Loucy (cell line): ENCODE data around the gene SLC39A5.

ENCODE experiments used
- H2AFZ ChIP-seq: fragments of 200-600 bp; sonication (generic); 2 replicates; pipeline ENCODE4 v1.6.0; 2016; ENCODE audit warnings: antibody characterized with exemption, mild to moderate bottlenecking, low read length, moderate library complexity
- H3F3A ChIP-seq: fragments of 200-600 bp; 2 replicates; pipeline ENCODE4 v1.6.0; 2016; ENCODE audit warnings: antibody characterized with exemption, low read depth, mild to moderate bottlenecking
- H3K27me3 ChIP-seq: fragments of 200-600 bp; sonication (generic); 2 replicates; pipeline ENCODE4 v1.6.1; 2014; ENCODE audit warnings: low read length, mild to moderate bottlenecking; ENCODE audit not compliant: insufficient read depth, poor library complexity, severe bottlenecking
- H3K36me3 ChIP-seq: fragments of 200-600 bp; sonication (generic); 2 replicates; pipeline ENCODE4 v1.6.1; 2016; ENCODE audit warnings: low read length; ENCODE audit not compliant: insufficient read depth
- H3K4me1 ChIP-seq: fragments of 200-600 bp; sonication (generic); 2 replicates; pipeline ENCODE4 v1.5.1; 2014; ENCODE audit warnings: low read length, mild to moderate bottlenecking; ENCODE audit not compliant: insufficient read depth, poor library complexity, severe bottlenecking
- H3K4me2 ChIP-seq: fragments of 200-600 bp; sonication (generic); 2 replicates; pipeline ENCODE4 v1.6.0; 2014; ENCODE audit warnings: antibody characterized with exemption, low read length, low read depth, mild to moderate bottlenecking; ENCODE audit not compliant: poor library complexity, severe bottlenecking
- H3K4me3 ChIP-seq: fragments of 200-600 bp; sonication (generic); 2 replicates; pipeline ENCODE4 v1.5.1; 2014; ENCODE audit warnings: low read length, mild to moderate bottlenecking, mixed read lengths; ENCODE audit not compliant: poor library complexity, severe bottlenecking
- H3K79me2 ChIP-seq: fragments of 200-600 bp; sonication (generic); 2 replicates; pipeline ENCODE4 v1.6.1; 2014; ENCODE audit warnings: low read length; ENCODE audit not compliant: insufficient read depth
- H3K9ac ChIP-seq: fragments of 200-600 bp; sonication (generic); 2 replicates; pipeline ENCODE4 v1.6.0; 2014; ENCODE audit warnings: mild to moderate bottlenecking, low read depth, low read length, moderate library complexity; ENCODE audit not compliant: poor library complexity, severe bottlenecking
- H3K9me2 ChIP-seq: fragments of 200-600 bp; sonication (generic); replicated peaks from 2 replicates; pipeline ENCODE4 v1.6.1; 2016; ENCODE audit warnings: low read depth, low read length, mixed read lengths
- H3K9me3 ChIP-seq: fragments of 200-600 bp; sonication (generic); 2 replicates; pipeline ENCODE4 v1.6.1; 2014; ENCODE audit warnings: mild to moderate bottlenecking, antibody characterized with exemption, low read length, low read depth; ENCODE audit not compliant: insufficient read depth
- H4K20me1 ChIP-seq: fragments of 200-600 bp; sonication (generic); 2 replicates; pipeline ENCODE4 v1.6.0; 2014; ENCODE audit warnings: antibody characterized with exemption, low read length, mild to moderate bottlenecking; ENCODE audit not compliant: insufficient read depth, poor library complexity, severe bottlenecking
- EZH2phosphoT487 ChIP-seq: fragments of 200-600 bp; IDR thresholded peaks from 2 replicates; pipeline ENCODE4 v1.6.1; 2018; ENCODE audit warnings: antibody characterized with exemption, mild to moderate bottlenecking, moderate library complexity, borderline replicate concordance
- TF ChIP-seq, protein P1 (sequence below): fragments of 200-600 bp; sonication (generic); conservative IDR thresholded peaks from 2 replicates; pipeline ENCODE4 v1.5.1; 2014; ENCODE audit warnings: mild to moderate bottlenecking, antibody characterized with exemption, low read length

Gene SLC39A5

DNA sequence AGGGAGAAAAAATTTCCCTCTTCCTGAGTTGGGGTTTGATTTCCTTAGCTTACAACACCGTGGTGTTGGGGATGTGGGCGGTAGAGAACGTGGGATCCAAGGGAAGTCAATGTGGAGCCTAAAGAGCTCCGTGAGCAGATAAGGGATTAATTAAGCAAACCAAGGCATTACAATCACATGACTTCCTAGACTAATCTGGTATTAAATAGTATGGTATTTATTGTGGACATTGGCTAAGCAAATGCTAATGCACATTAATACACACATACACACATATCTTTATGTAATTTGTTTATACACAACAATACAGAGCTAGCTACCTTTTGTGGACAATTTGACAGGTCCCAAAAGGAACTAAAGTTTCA, 7.3 kb upstream of the SLC39A5 start:
- H3F3A ChIP-seq = no peaks in the 10 kb centered on the region
- H3K4me1 ChIP-seq = peaks cover 28% of the 10 kb centered on the region
- no peaks in the 10 kb centered on the region for H3K9me3 ChIP-seq
- H3K27me3 ChIP-seq = no peaks in the 10 kb centered on the region
- peaks cover 25% of the 10 kb centered on the region for H3K79me2 ChIP-seq
- no peak for TF ChIP-seq EZH2phosphoT487
- TF ChIP-seq, protein P1, sequence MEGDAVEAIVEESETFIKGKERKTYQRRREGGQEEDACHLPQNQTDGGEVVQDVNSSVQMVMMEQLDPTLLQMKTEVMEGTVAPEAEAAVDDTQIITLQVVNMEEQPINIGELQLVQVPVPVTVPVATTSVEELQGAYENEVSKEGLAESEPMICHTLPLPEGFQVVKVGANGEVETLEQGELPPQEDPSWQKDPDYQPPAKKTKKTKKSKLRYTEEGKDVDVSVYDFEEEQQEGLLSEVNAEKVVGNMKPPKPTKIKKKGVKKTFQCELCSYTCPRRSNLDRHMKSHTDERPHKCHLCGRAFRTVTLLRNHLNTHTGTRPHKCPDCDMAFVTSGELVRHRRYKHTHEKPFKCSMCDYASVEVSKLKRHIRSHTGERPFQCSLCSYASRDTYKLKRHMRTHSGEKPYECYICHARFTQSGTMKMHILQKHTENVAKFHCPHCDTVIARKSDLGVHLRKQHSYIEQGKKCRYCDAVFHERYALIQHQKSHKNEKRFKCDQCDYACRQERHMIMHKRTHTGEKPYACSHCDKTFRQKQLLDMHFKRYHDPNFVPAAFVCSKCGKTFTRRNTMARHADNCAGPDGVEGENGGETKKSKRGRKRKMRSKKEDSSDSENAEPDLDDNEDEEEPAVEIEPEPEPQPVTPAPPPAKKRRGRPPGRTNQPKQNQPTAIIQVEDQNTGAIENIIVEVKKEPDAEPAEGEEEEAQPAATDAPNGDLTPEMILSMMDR = no peak
- H2AFZ ChIP-seq = peak overlapping the region; percentile 78; the same call in 1 of the 2 replicates
- no peaks in the 10 kb centered on the region for H3K36me3 ChIP-seq
- H3K4me2 ChIP-seq = peak overlapping the region; percentile 98
- H4K20me1 ChIP-seq = peaks cover 6% of the 10 kb centered on the region
- H3K4me3 ChIP-seq = peak overlapping the region; percentile 90
- peak overlapping the region; percentile 89 for H3K9ac ChIP-seq
- H3K9me2 ChIP-seq = no peaks in the 10 kb centered on the region

DNA sequence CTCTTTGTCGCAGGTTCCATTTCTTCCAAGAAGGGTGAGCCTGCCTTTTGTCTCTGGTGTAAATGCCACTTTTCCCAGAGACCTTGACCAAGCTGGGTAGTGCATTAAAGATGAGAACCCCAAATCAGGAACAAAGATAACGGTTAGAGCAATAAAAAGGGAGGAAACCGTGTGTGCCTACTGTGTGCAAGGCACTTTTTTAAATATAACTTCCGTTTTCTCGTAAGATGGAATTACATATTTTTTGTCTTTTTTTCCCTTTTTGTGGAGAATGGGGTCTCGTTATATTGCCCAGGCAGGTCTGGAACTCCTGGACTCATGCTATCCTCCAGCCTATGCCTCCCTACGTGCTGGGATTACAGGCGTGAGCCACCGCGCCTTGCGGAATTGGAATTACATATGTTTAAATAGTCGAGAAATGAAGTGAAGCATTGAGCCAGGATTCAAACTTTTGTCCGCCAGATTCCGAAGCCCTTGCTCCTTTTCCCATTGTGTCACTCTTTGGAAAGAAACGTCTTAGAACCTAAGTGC, 6.2 kb upstream of the SLC39A5 start:
- peak overlapping the region; percentile 40 for H3K9ac ChIP-seq
- no peak for TF ChIP-seq EZH2phosphoT487
- TF ChIP-seq, protein P1 = no peak
- no peaks in the 10 kb centered on the region for H3F3A ChIP-seq
- H3K4me1 ChIP-seq = peaks cover 28% of the 10 kb centered on the region
- peak overlapping the region; percentile 58 for H3K4me3 ChIP-seq
- H3K9me3 ChIP-seq = no peaks in the 10 kb centered on the region
- H4K20me1 ChIP-seq = peaks cover 6% of the 10 kb centered on the region
- no peaks in the 10 kb centered on the region for H3K27me3 ChIP-seq
- H3K9me2 ChIP-seq = no peaks in the 10 kb centered on the region
- H3K79me2 ChIP-seq = peaks cover 25% of the 10 kb centered on the region
- H3K4me2 ChIP-seq = peak overlapping the region; percentile 65
- peak overlapping the region; percentile 33; the same call in 1 of the 2 replicates for H2AFZ ChIP-seq
- no peaks in the 10 kb centered on the region for H3K36me3 ChIP-seq

DNA sequence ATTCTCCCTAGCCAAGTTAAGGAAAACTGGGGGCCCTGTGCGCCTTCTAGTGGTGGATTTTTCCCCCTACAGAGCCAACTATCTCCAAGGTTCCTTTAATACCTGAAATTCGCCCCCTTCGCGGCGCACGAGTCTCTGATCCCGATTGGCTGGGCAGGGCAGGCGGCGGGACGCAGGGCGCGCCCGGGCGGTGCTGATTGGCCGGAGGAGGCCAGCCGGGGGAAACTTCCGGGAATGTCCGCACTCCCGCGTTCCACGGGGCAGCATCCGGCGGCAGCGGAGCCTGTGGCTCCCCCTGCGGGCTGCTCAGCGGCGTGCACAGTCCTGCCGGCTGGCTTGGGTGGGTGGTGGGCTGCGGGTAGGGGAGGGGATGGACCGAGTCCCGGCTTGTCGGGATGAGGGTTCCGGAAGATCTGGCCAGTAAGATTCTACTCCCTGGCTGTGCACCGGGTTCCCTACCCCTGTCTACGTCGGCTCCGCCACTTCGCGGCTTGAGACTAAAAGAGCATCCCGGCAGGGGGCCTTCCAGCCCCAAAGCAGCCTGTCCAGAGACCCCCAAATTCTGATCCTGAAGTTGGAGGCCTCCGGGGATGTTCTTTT, 5.6 kb upstream of the SLC39A5 start, which contains the start of gene NABP2:
Gene NABP2 (plus strand): TSS at position 241 of the 600 bp plus-strand sequence. CDS start 515 bp downstream, outside the sequence.
- Histone ChIP-seq H3K27me3 (no peaks in the 10 kb centered on the region), H2AFZ (peak within 1 kb of the TSS; percentile 94), H3K36me3 (no peaks in the 10 kb centered on the region), H4K20me1 (peaks cover 6% of the 10 kb centered on the region), H3K79me2 (peaks cover 25% of the 10 kb centered on the region), H3F3A (no peaks in the 10 kb centered on the region), H3K4me3 (peak within 1 kb of the TSS; percentile 90), H3K9me3 (no peaks in the 10 kb centered on the region), H3K4me2 (peak within 1 kb of the TSS; percentile 92), H3K9ac (peak within 1 kb of the TSS; percentile 85), H3K9me2 (no peaks in the 10 kb centered on the region), H3K4me1 (peaks cover 29% of the 10 kb centered on the region)
- TF ChIP-seq, protein P1 = peak; percentile 92
- TF ChIP-seq EZH2phosphoT487 = no peak
